ENCODE measurements around the gene EME1.
"Not testable (repeated sequence)": the region's sequence is repeated elsewhere in the genome, so short reads cannot be mapped to it uniquely, and the experiment has no call there.

The EME1 gene

DNA sequence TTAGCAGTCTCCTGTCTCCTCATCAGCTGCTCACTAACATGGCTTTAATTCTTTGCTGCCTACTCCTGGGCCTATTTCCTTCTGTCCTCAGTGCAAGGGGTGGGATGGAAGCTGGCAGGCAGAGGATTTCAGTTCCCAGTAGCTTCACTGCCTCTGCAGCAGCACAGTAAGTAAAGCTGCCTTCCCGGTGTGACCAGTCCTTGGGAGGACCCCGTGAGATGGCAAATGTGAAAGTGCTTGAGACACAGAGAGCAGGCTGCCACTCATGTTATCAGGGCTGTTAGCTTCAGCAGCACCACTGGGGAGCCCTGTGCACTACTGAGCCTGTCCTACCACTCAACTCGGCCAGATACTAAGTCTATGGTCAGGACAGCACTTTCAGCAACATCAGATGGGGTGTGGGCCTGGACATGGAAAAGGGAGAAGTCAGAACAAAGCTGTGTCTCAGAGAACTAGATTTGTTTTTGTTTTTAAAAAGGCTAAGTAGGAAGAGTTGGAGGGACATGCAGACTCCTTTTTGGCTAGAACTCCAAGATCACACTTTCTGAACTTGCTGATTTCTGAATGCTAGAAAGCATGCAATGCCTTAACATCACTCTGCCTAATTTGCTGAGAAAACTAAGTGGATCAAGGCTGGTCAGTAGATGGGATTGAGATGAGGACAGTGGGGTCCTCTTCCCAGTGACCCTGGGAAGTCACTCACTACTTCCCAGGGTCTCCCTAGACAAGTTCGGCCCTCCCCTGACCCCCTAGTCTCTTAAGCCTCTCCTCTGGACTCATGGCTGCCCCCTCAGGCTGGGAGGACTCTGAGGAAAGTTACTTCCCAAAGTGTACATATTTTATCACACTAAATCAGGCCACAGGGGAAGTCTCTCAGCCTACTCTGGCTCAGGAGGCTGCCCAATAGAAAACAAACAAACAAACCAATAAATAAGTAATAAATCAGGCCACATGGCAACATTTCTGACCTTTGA lies 54.1 kb downstream of the EME1 start:
- DNase-seq = peak; percentile 51 to 62

- DNase-seq = not testable (repeated sequence)
These were observed 55.1 kb downstream of the EME1 start for GRCh38 chr17:50428126-50428525.

DNA sequence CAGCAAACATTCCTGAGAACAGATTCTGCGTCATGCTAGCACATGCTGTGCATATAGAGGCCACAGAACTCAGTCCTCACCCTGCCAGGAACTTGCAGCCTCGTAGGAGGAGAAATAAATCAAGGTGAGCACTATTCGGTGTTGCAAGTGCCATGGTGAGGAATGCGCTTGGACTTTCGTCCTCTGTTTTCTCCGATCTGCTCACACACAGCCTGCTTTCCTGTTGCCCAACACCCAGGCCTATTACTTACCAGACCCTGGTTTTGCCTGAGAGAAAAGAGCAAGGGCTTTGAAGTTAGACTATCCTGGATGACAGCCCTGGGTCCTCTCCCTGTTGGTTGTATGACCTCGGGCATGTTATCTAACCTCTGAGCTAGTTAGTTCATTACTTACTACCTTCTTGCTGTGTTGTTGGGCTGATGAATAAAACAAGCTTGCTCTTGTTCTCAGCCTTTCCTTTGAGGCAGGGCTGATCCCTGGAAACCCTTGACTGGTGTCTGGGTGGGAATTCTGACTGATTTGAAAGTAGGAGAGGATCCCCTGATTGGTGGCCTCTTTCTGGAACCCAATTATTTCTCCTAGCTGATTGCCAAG lies 55.9 kb downstream of the EME1 start:
- DNase-seq = no peak

GRCh38 chr17:50429793-50430192 lies 56.8 kb downstream of the EME1 start:
- DNase-seq = no peak
